ENCODE results near the gene VPS33B.

GRCh38 chr15:91032919-91033803, 10.8 kb upstream of the VPS33B start:
- TF ChIP-seq POLR2A (IDR thresholded peaks at IDR 0.05; ENCODE audit: low read depth, low read length) = no peak
- TF ChIP-seq POLR2AphosphoS5 (IDR thresholded peaks at IDR 0.05; ENCODE audit: low read depth, low read length) = no peak
- TF ChIP-seq TAF1 (IDR thresholded peaks at IDR 0.05; ENCODE audit: low read depth, low read length) = no peak

All from GM12891 (cell line).